Astrocyte (in vitro differentiated cells and primary cell): ENCODE data around the gene CEP19. TPM values are rescaled to one million over a fixed set of nuclear protein-coding genes. Genes with fewer than 3 reads are reported as not detected.
"Not testable (repeated sequence)": the region's sequence is repeated elsewhere in the genome, so short reads cannot be mapped to it uniquely, and the experiment has no call there.

Experiments used
- DNase-seq: peaks from one replicate; pipeline ENCODE4 v3.0.0-alpha.2; 2010; ENCODE audit warnings: low read depth
- FAIRE-seq: peaks from 2 replicates; lab custom pipeline; 2011; peaks lifted over from hg19 to GRCh38; lab: Jason Lieb, UNC
- H2AFZ ChIP-seq: 2 replicates; pipeline ENCODE4 v1.6.0; 2012; ENCODE audit warnings: low read depth, low read length, inconsistent platforms
- H3K27ac ChIP-seq: 2 replicates; pipeline ENCODE4 v1.5.1; 2011; ENCODE audit warnings: low read depth, low read length, inconsistent platforms
- H3K27me3 ChIP-seq: 2 replicates; pipeline ENCODE4 v1.6.0; 2011; ENCODE audit warnings: low read length, inconsistent platforms; ENCODE audit not compliant: insufficient read depth
- H3K36me3 ChIP-seq: 2 replicates; pipeline ENCODE4 v1.5.1; 2011; ENCODE audit warnings: low read length, inconsistent platforms; ENCODE audit not compliant: insufficient read depth
- H3K4me1 ChIP-seq: 2 replicates; pipeline ENCODE4 v1.5.1; 2011; ENCODE audit warnings: low read length, inconsistent platforms; ENCODE audit not compliant: insufficient read depth
- H3K4me2 ChIP-seq: 2 replicates; pipeline ENCODE4 v1.6.0; 2012; ENCODE audit warnings: low read length, inconsistent platforms
- H3K4me3 ChIP-seq: 2 replicates; pipeline ENCODE4 v1.5.1; 2011; ENCODE audit warnings: low read depth, mild to moderate bottlenecking, low read length, inconsistent platforms; ENCODE audit not compliant: insufficient read depth
- H3K79me2 ChIP-seq: 2 replicates; pipeline ENCODE4 v1.6.0; 2012; ENCODE audit warnings: mild to moderate bottlenecking, low read length, inconsistent platforms; ENCODE audit not compliant: insufficient read depth
- H3K9ac ChIP-seq: 2 replicates; pipeline ENCODE4 v1.6.0; 2012; ENCODE audit warnings: mild to moderate bottlenecking, low read length, inconsistent platforms
- H3K9me3 ChIP-seq: 2 replicates; pipeline ENCODE4 v1.5.1; 2012; ENCODE audit warnings: low read depth, mild to moderate bottlenecking, low read length, inconsistent platforms; ENCODE audit not compliant: insufficient read depth
- H4K20me1 ChIP-seq: 2 replicates; pipeline ENCODE4 v1.6.0; 2012; ENCODE audit warnings: low read length, inconsistent platforms; ENCODE audit not compliant: insufficient read depth
- H3K27ac Mint-ChIP-seq: one replicate; pipeline ENCODE4 v1.8.0; 2021; ENCODE audit warnings: mild to moderate bottlenecking, mixed read lengths; ENCODE audit not compliant: unreplicated experiment
- H3K27me3 Mint-ChIP-seq: one replicate; pipeline ENCODE4 v1.8.0; 2021; ENCODE audit warnings: low read depth, mixed read lengths; ENCODE audit not compliant: unreplicated experiment
- H3K36me3 Mint-ChIP-seq: one replicate; pipeline ENCODE4 v1.8.0; 2021; ENCODE audit warnings: low read depth, mixed read lengths; ENCODE audit not compliant: unreplicated experiment
- H3K4me1 Mint-ChIP-seq: one replicate; pipeline ENCODE4 v1.8.0; 2021; ENCODE audit warnings: low read depth, mixed read lengths; ENCODE audit not compliant: unreplicated experiment
- H3K4me3 Mint-ChIP-seq: one replicate; pipeline ENCODE4 v1.8.0; 2021; ENCODE audit warnings: mild to moderate bottlenecking, moderate library complexity, mixed read lengths; ENCODE audit not compliant: unreplicated experiment
- H3K9me3 Mint-ChIP-seq: one replicate; pipeline ENCODE4 v1.8.0; 2021; ENCODE audit warnings: mild to moderate bottlenecking, mixed read lengths; ENCODE audit not compliant: unreplicated experiment
- EZH2 ChIP-seq: IDR thresholded peaks from 2 replicates; pipeline ENCODE4 v1.6.1; 2012; ENCODE audit warnings: mild to moderate bottlenecking, low read length, inconsistent platforms; ENCODE audit not compliant: insufficient read depth
- total RNA-seq: library from RNA; stranded (reverse); gene quantifications from 2 replicates; pipeline ENCODE4 v1.2.1, GENCODE V29; 2021
- TF ChIP-seq, protein P1 (sequence below): IDR thresholded peaks from 2 replicates; pipeline ENCODE4 v1.5.1; 2011; ENCODE audit warnings: low read depth, mild to moderate bottlenecking, inconsistent platforms, low read length, moderate library complexity; ENCODE audit not compliant: insufficient read depth

CEP19 gene
- total RNA-seq, 1 donor from 2014 or later = 2.8 TPM

DNA sequence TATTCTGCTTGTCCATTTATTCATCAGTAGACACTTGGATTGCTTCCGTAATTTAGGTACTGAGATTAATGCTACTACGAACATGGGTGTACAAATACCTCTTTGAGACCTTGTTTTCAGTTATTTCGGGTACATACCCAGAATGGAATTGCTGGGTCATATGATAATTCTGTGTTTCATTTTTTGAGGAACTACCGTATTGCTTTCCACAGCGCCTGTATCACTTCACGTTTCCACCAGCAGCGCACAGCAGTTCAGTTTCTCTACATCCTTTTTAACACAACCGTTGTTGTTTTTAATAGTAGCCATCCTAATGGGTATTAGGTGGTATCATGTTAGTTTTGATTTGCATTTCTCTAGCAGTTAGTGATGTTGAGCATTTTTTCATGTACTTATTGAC is 37.1 kb upstream of the CEP19 start:
- Histone ChIP-seq H3K4me2 (no peak overlapping the region), H3K4me3 (no peak overlapping the region), H3K9ac (no peak overlapping the region), H3K27ac (no peak overlapping the region), H3K9me3 (no peaks in the 10 kb centered on the region), H3K27me3 (no peaks in the 10 kb centered on the region), H2AFZ (no peak overlapping the region), H3K79me2 (peaks cover 98% of the 10 kb centered on the region), H4K20me1 (peaks cover 73% of the 10 kb centered on the region), H3K36me3 (peaks cover 2% of the 10 kb centered on the region), H3K4me1 (no peaks in the 10 kb centered on the region)
- H3K27me3 Mint-ChIP-seq = no peaks in the 10 kb centered on the region
- DNase-seq (no peak), FAIRE-seq (no peak)
- H3K36me3 Mint-ChIP-seq = peaks cover 12% of the 10 kb centered on the region
- H3K27ac Mint-ChIP-seq = no peak overlapping the region
- no peak overlapping the region for H3K4me3 Mint-ChIP-seq
- TF ChIP-seq, protein P1, sequence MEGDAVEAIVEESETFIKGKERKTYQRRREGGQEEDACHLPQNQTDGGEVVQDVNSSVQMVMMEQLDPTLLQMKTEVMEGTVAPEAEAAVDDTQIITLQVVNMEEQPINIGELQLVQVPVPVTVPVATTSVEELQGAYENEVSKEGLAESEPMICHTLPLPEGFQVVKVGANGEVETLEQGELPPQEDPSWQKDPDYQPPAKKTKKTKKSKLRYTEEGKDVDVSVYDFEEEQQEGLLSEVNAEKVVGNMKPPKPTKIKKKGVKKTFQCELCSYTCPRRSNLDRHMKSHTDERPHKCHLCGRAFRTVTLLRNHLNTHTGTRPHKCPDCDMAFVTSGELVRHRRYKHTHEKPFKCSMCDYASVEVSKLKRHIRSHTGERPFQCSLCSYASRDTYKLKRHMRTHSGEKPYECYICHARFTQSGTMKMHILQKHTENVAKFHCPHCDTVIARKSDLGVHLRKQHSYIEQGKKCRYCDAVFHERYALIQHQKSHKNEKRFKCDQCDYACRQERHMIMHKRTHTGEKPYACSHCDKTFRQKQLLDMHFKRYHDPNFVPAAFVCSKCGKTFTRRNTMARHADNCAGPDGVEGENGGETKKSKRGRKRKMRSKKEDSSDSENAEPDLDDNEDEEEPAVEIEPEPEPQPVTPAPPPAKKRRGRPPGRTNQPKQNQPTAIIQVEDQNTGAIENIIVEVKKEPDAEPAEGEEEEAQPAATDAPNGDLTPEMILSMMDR = no peak
- TF ChIP-seq EZH2 = no peak
- peaks cover 1% of the 10 kb centered on the region for H3K9me3 Mint-ChIP-seq
- peaks cover 7% of the 10 kb centered on the region for H3K4me1 Mint-ChIP-seq

DNA sequence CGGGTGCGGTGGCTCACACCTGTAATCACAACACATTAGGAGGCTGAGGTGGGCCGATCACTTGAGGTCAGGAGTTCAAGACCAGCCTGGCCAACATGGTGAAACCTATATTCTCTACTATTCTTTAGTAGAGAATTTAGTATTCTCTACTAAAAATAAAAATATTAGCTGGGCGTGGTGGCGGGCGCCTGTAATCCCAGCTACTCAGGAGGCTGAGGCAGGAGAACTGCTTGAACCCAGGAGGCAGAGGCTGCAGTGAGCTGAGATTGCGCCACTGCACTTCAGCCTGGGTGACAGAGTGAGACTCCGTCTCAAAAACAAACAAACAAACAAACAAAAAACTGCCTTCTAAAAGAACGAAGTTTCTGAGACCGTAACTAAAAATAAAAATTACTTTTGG is 31.5 kb upstream of the CEP19 start:
- not testable (repeated sequence) for H3K4me1 ChIP-seq, H3K4me2 ChIP-seq, H3K4me1 Mint-ChIP-seq

DNA sequence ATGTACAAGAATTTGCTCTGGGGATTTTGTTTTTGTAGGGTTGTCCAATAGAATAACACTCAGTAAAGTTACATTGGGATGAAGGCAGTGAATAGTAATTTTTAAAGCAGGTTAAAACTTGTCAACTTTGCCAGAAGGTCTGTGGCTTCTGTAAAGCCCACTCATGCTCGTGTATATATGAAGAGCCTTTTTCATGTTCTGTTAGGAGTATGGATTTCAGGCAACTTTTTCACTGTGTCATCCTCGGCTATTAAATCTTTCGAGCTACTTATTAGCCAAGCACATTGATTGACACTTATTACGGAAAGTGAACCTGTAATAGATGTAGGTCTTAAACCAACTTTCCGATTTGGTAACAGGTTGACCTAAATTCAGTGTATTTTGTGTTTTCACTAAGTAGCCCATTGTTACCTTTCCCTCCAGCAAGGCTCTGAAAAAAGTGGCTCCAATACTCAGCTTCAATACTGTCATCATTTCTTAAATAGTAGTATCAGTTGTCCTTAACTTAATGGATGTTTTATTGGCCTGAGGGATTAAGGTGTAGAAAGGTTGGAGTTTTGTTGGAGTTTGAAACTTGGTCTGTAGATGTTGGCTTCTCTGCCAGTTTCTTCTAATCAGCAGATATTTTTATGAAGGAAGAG is 29.3 kb upstream of the CEP19 start:
- peak overlapping the region; percentile 83 for H3K4me2 ChIP-seq
- no peaks in the 10 kb centered on the region for H3K9me3 Mint-ChIP-seq
- H3K4me3 Mint-ChIP-seq = peak overlapping the region; percentile 100
- H4K20me1 ChIP-seq = peaks cover 54% of the 10 kb centered on the region
- no peak for TF ChIP-seq EZH2
- TF ChIP-seq, protein P1 = no peak
- no peaks in the 10 kb centered on the region for H3K36me3 ChIP-seq
- H3K4me1 Mint-ChIP-seq = peaks cover 3% of the 10 kb centered on the region
- FAIRE-seq (no peak), DNase-seq (peak; percentile 7)
- peaks cover 67% of the 10 kb centered on the region for H3K79me2 ChIP-seq
- peak overlapping the region; percentile 98 for H3K4me3 ChIP-seq
- no peaks in the 10 kb centered on the region for H3K9me3 ChIP-seq
- peaks cover 8% of the 10 kb centered on the region for H3K4me1 ChIP-seq
- peak overlapping the region; percentile 98 for H3K9ac ChIP-seq
- H3K36me3 Mint-ChIP-seq = peaks cover 10% of the 10 kb centered on the region
- H3K27me3 Mint-ChIP-seq = no peaks in the 10 kb centered on the region
- H3K27ac ChIP-seq = peak overlapping the region; percentile 95
- H2AFZ ChIP-seq = no peak overlapping the region
- H3K27me3 ChIP-seq = no peaks in the 10 kb centered on the region
- H3K27ac Mint-ChIP-seq = peak overlapping the region; percentile 99

More for the DNA sequence above, 31.5 kb upstream of the CEP19 start:
- Histone ChIP-seq H3K79me2 (peaks cover 89% of the 10 kb centered on the region), H4K20me1 (peaks cover 72% of the 10 kb centered on the region)
- not testable (repeated sequence) for H3K27me3 ChIP-seq, H3K27ac ChIP-seq, FAIRE-seq, H2AFZ ChIP-seq, H3K36me3 ChIP-seq, H3K27me3 Mint-ChIP-seq, H3K9ac ChIP-seq, H3K9me3 Mint-ChIP-seq, H3K36me3 Mint-ChIP-seq, DNase-seq, H3K4me3 ChIP-seq, H3K9me3 ChIP-seq, H3K27ac Mint-ChIP-seq
- peak overlapping the region; percentile 27 for H3K4me3 Mint-ChIP-seq
